ENCODE results near the gene SLC5A5.

DNA sequence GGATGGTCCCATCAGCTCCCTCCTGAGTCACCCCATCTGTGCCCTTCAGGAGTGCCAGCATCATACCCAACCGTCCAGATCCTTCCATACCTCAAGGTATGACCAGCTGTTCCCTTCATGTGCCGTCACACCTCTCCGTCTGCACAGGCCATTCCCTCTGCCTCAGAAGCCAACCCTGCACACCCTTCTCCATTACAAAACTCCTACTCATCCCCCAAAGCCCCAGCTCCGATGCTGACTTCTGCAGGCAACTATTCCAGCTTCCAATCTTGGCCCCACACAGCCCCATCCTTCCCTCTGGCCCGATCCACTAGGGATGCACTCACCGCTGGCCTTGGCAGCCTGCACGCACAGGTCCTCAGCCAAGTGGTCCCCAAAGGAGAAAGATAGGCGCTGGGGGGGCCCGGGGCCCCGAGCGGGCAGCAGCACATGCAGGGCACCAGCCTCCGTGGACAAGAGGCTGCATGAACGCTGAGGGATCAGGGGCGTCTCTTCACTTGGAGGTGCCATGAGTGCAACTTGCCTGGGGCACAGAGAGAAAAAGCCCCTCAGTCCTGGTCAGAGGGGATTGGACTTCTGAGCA is 27.7 kb upstream of the SLC5A5 start:
- TF ChIP-seq EZH2 (IDR thresholded peaks at IDR 0.05; ENCODE audit: insufficient read depth, low read length) (no peak), CTCF (IDR thresholded peaks at IDR 0.05; ENCODE audit: insufficient read depth, low read depth, low read length) (no peak)

Data from astrocyte (in vitro differentiated cells and primary cell).